Astrocyte (in vitro differentiated cells and primary cell): Measurements from ENCODE around the gene HELLS. TPM values are rescaled to one million over a fixed set of nuclear protein-coding genes. Genes with fewer than 3 reads are reported as not detected.

Source experiments
- DNase-seq: peaks from one replicate; pipeline ENCODE4 v3.0.0-alpha.2; 2010; ENCODE audit warnings: low read depth
- FAIRE-seq: peaks from 2 replicates; lab custom pipeline; 2011; peaks lifted over from hg19 to GRCh38; lab: Jason Lieb, UNC
- H2AFZ ChIP-seq: 2 replicates; pipeline ENCODE4 v1.6.0; 2012; ENCODE audit warnings: low read depth, low read length, inconsistent platforms
- H3K27ac ChIP-seq: 2 replicates; pipeline ENCODE4 v1.5.1; 2011; ENCODE audit warnings: low read depth, low read length, inconsistent platforms
- H3K27me3 ChIP-seq: 2 replicates; pipeline ENCODE4 v1.6.0; 2011; ENCODE audit warnings: low read length, inconsistent platforms; ENCODE audit not compliant: insufficient read depth
- H3K36me3 ChIP-seq: 2 replicates; pipeline ENCODE4 v1.5.1; 2011; ENCODE audit warnings: low read length, inconsistent platforms; ENCODE audit not compliant: insufficient read depth
- H3K4me1 ChIP-seq: 2 replicates; pipeline ENCODE4 v1.5.1; 2011; ENCODE audit warnings: low read length, inconsistent platforms; ENCODE audit not compliant: insufficient read depth
- H3K4me2 ChIP-seq: 2 replicates; pipeline ENCODE4 v1.6.0; 2012; ENCODE audit warnings: low read length, inconsistent platforms
- H3K4me3 ChIP-seq: 2 replicates; pipeline ENCODE4 v1.5.1; 2011; ENCODE audit warnings: low read depth, mild to moderate bottlenecking, low read length, inconsistent platforms; ENCODE audit not compliant: insufficient read depth
- H3K79me2 ChIP-seq: 2 replicates; pipeline ENCODE4 v1.6.0; 2012; ENCODE audit warnings: mild to moderate bottlenecking, low read length, inconsistent platforms; ENCODE audit not compliant: insufficient read depth
- H3K9ac ChIP-seq: 2 replicates; pipeline ENCODE4 v1.6.0; 2012; ENCODE audit warnings: mild to moderate bottlenecking, low read length, inconsistent platforms
- H3K9me3 ChIP-seq: 2 replicates; pipeline ENCODE4 v1.5.1; 2012; ENCODE audit warnings: low read depth, mild to moderate bottlenecking, low read length, inconsistent platforms; ENCODE audit not compliant: insufficient read depth
- H4K20me1 ChIP-seq: 2 replicates; pipeline ENCODE4 v1.6.0; 2012; ENCODE audit warnings: low read length, inconsistent platforms; ENCODE audit not compliant: insufficient read depth
- H3K27ac Mint-ChIP-seq: one replicate; pipeline ENCODE4 v1.8.0; 2021; ENCODE audit warnings: mild to moderate bottlenecking, mixed read lengths; ENCODE audit not compliant: unreplicated experiment
- H3K27me3 Mint-ChIP-seq: one replicate; pipeline ENCODE4 v1.8.0; 2021; ENCODE audit warnings: low read depth, mixed read lengths; ENCODE audit not compliant: unreplicated experiment
- H3K36me3 Mint-ChIP-seq: one replicate; pipeline ENCODE4 v1.8.0; 2021; ENCODE audit warnings: low read depth, mixed read lengths; ENCODE audit not compliant: unreplicated experiment
- H3K4me1 Mint-ChIP-seq: one replicate; pipeline ENCODE4 v1.8.0; 2021; ENCODE audit warnings: low read depth, mixed read lengths; ENCODE audit not compliant: unreplicated experiment
- H3K4me3 Mint-ChIP-seq: one replicate; pipeline ENCODE4 v1.8.0; 2021; ENCODE audit warnings: mild to moderate bottlenecking, moderate library complexity, mixed read lengths; ENCODE audit not compliant: unreplicated experiment
- H3K9me3 Mint-ChIP-seq: one replicate; pipeline ENCODE4 v1.8.0; 2021; ENCODE audit warnings: mild to moderate bottlenecking, mixed read lengths; ENCODE audit not compliant: unreplicated experiment
- CTCF ChIP-seq: IDR thresholded peaks from 2 replicates; pipeline ENCODE4 v1.5.1; 2011; ENCODE audit warnings: low read depth, mild to moderate bottlenecking, inconsistent platforms, low read length, moderate library complexity; ENCODE audit not compliant: insufficient read depth
- EZH2 ChIP-seq: IDR thresholded peaks from 2 replicates; pipeline ENCODE4 v1.6.1; 2012; ENCODE audit warnings: mild to moderate bottlenecking, low read length, inconsistent platforms; ENCODE audit not compliant: insufficient read depth
- total RNA-seq: library from RNA; stranded (reverse); gene quantifications from 2 replicates; pipeline ENCODE4 v1.2.1, GENCODE V29; 2021

The HELLS gene
- total RNA-seq, 1 donor from 2014 or later: 23.5 TPM

- Histone ChIP-seq H3K4me2 (peak overlapping the region; percentile 96), H3K27ac (peak overlapping the region; percentile 90), H3K36me3 (no peaks in the 10 kb centered on the region), H3K27me3 (no peaks in the 10 kb centered on the region), H3K4me1 (no peaks in the 10 kb centered on the region), H3K9ac (peak overlapping the region; percentile 99), H3K4me3 (peak overlapping the region; percentile 100), H3K79me2 (peaks cover 38% of the 10 kb centered on the region), H4K20me1 (no peaks in the 10 kb centered on the region), H2AFZ (peak overlapping the region; percentile 98), H3K9me3 (no peaks in the 10 kb centered on the region)
- H3K27me3 Mint-ChIP-seq: no peaks in the 10 kb centered on the region
- peak; percentile 16 for DNase-seq
- H3K4me1 Mint-ChIP-seq: peaks cover 1% of the 10 kb centered on the region
- H3K36me3 Mint-ChIP-seq: no peaks in the 10 kb centered on the region
- no peaks in the 10 kb centered on the region for H3K9me3 Mint-ChIP-seq
- FAIRE-seq: no peak
- TF ChIP-seq CTCF (no peak), EZH2 (no peak)
- H3K27ac Mint-ChIP-seq: peak overlapping the region; percentile 88
- peak overlapping the region; percentile 94 for H3K4me3 Mint-ChIP-seq
These were observed 687 bp downstream of the HELLS start for GRCh38 chr10:94546049-94546900.

- Histone ChIP-seq H2AFZ (peak overlapping the region; percentile 98), H3K4me3 (peak overlapping the region; percentile 100), H4K20me1 (no peaks in the 10 kb centered on the region), H3K27ac (no peak overlapping the region), H3K4me2 (peak overlapping the region; percentile 96), H3K36me3 (no peaks in the 10 kb centered on the region), H3K9ac (peak overlapping the region; percentile 99), H3K79me2 (peaks cover 38% of the 10 kb centered on the region), H3K4me1 (no peaks in the 10 kb centered on the region), H3K9me3 (no peaks in the 10 kb centered on the region), H3K27me3 (no peaks in the 10 kb centered on the region)
- no peak for TF ChIP-seq EZH2
- TF ChIP-seq CTCF: no peak
- H3K4me1 Mint-ChIP-seq: peaks cover 1% of the 10 kb centered on the region
- H3K9me3 Mint-ChIP-seq: no peaks in the 10 kb centered on the region
- H3K27ac Mint-ChIP-seq: no peak overlapping the region
- H3K36me3 Mint-ChIP-seq: no peaks in the 10 kb centered on the region
- FAIRE-seq (peak; percentile 45), DNase-seq (no peak)
- peak overlapping the region; percentile 94 for H3K4me3 Mint-ChIP-seq
- no peaks in the 10 kb centered on the region for H3K27me3 Mint-ChIP-seq
These were observed 1.3 kb downstream of the HELLS start for GRCh38 chr10:94546901-94547185.

DNA sequence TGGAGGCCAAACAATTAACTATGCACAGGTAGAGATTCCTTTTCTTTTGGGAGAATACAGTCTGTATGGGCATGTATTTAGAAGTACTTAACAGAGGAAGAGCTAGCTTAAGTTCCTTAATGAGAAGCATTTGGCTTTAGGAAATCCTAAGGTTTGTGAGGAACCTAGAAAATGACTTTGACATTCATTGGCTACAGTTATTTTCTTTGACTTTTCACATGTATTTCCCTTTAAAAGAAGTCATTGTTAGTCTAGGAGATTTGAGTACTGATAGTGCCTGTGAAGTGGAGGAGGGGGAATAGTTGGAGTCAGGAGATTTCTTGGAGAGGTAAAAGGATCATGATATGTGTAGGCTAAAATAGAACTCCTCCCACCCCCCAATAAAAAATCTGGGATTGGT, 3.6 kb downstream of the HELLS start:
- Histone ChIP-seq H3K4me2 (no peak overlapping the region), H3K79me2 (peaks cover 47% of the 10 kb centered on the region), H3K9ac (no peak overlapping the region)

More for the DNA sequence above, 3.6 kb downstream of the HELLS start:
- no peaks in the 10 kb centered on the region for H3K36me3 Mint-ChIP-seq
- H3K4me1 Mint-ChIP-seq: peaks cover 1% of the 10 kb centered on the region
- Histone ChIP-seq H4K20me1 (no peaks in the 10 kb centered on the region), H3K27ac (no peak overlapping the region), H3K27me3 (no peaks in the 10 kb centered on the region), H3K4me1 (no peaks in the 10 kb centered on the region), H3K9me3 (no peaks in the 10 kb centered on the region), H3K36me3 (peaks cover 4% of the 10 kb centered on the region), H3K4me3 (no peak overlapping the region), H2AFZ (no peak overlapping the region)
- no peaks in the 10 kb centered on the region for H3K9me3 Mint-ChIP-seq
- H3K4me3 Mint-ChIP-seq: no peak overlapping the region
- H3K27me3 Mint-ChIP-seq: no peaks in the 10 kb centered on the region
- TF ChIP-seq CTCF (no peak), EZH2 (no peak)
- FAIRE-seq (no peak), DNase-seq (no peak)
- no peak overlapping the region for H3K27ac Mint-ChIP-seq
